Measurements from ENCODE around the gene TMEM218.

Gene TMEM218

GRCh38 chr11:125085301-125086081 is 25.9 kb downstream of the TMEM218 start:
- Histone ChIP-seq H3K36me3 (no peaks in the 10 kb centered on the region), H3K4me3 (ENCODE audit: low read depth, low read length) (no peak overlapping the region), H3K4me1 (no peaks in the 10 kb centered on the region), H3K27me3 (no peaks in the 10 kb centered on the region), H3K9me3 (no peaks in the 10 kb centered on the region)
- TF ChIP-seq, protein P1, sequence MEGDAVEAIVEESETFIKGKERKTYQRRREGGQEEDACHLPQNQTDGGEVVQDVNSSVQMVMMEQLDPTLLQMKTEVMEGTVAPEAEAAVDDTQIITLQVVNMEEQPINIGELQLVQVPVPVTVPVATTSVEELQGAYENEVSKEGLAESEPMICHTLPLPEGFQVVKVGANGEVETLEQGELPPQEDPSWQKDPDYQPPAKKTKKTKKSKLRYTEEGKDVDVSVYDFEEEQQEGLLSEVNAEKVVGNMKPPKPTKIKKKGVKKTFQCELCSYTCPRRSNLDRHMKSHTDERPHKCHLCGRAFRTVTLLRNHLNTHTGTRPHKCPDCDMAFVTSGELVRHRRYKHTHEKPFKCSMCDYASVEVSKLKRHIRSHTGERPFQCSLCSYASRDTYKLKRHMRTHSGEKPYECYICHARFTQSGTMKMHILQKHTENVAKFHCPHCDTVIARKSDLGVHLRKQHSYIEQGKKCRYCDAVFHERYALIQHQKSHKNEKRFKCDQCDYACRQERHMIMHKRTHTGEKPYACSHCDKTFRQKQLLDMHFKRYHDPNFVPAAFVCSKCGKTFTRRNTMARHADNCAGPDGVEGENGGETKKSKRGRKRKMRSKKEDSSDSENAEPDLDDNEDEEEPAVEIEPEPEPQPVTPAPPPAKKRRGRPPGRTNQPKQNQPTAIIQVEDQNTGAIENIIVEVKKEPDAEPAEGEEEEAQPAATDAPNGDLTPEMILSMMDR (IDR thresholded peaks at IDR 0.05; ENCODE audit: low read depth, low read length): no peak
- no peak for DNase-seq

GRCh38 chr11:125084761-125085231 is 26.6 kb downstream of the TMEM218 start:
- no peaks in the 10 kb centered on the region for H3K36me3 ChIP-seq
- no peaks in the 10 kb centered on the region for H3K27me3 ChIP-seq
- no peaks in the 10 kb centered on the region for H3K9me3 ChIP-seq
- no peak overlapping the region for H3K4me3 ChIP-seq (ENCODE audit: low read depth, low read length)
- no peaks in the 10 kb centered on the region for H3K4me1 ChIP-seq
- no peak for DNase-seq
- TF ChIP-seq, protein P1 (IDR thresholded peaks at IDR 0.05; ENCODE audit: low read depth, low read length): no peak

DNA sequence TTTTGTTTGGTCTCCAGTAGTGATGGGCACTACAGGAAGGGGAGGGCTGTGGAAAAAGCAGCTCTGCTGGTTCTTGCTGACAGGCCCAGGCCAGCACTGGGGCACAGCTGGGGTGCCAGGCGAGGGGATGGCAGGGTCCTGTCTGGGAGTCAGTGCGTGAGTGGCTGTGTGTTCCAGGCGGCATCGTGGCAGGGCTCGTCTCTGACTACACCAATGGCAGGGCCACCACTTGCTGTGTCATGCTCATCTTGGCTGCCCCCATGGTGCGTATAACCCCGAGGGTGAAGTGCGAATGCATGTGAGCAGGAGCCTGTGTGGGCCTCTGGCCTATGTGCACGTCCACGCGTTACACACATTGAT is 27.4 kb downstream of the TMEM218 start:
- TF ChIP-seq, protein P1 (IDR thresholded peaks at IDR 0.05; ENCODE audit: low read depth, low read length): no peak
- no peaks in the 10 kb centered on the region for H3K4me1 ChIP-seq

GRCh38 chr11:125083312-125084056 is 27.9 kb downstream of the TMEM218 start:
- no peak for DNase-seq
- Histone ChIP-seq H3K9me3 (no peaks in the 10 kb centered on the region), H3K36me3 (no peaks in the 10 kb centered on the region), H3K4me3 (ENCODE audit: low read depth, low read length) (no peak overlapping the region), H3K27me3 (no peaks in the 10 kb centered on the region), H3K4me1 (no peaks in the 10 kb centered on the region)
- TF ChIP-seq, protein P1 (IDR thresholded peaks at IDR 0.05; ENCODE audit: low read depth, low read length): no peak

More for the DNA sequence above, 27.4 kb downstream of the TMEM218 start:
- Histone ChIP-seq H3K36me3 (no peaks in the 10 kb centered on the region), H3K4me3 (ENCODE audit: low read depth, low read length) (no peak overlapping the region), H3K27me3 (no peaks in the 10 kb centered on the region), H3K9me3 (no peaks in the 10 kb centered on the region)
- DNase-seq: no peak

DNA sequence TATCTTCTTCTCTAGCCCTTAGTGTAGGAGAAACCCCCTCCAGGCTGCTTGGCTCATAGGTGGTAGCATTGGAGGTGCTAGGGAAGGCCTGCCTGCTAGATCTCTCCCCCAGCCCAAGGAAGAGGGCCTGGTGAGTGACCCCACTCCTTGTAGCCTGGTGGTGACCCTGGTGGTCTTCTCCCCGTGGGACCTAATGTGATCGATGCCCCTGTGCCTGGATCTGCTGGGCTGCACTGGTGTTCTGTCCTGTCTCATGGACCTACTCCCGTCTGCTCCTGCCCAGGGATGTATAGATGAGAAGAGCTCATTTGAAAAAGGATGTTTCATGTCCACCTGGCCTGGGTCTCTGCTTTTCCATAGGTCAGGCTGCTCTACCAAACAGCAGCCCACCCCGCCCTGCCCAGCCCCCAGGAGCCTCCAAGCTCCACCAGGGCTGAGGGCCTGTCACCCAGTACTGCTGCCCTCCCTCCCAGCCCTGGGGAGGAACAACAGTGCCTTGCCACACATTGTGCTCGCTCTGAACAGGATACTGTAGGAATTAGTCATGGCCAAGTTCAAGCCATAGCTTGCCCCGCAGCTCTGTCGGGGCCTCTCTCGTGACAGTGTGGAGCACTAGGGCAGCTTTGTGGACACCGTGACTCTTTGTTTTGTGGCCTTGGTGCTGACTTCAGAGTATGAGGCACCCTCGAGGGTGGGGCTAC is 28.7 kb downstream of the TMEM218 start:
- H3K4me1 ChIP-seq: no peaks in the 10 kb centered on the region
- no peaks in the 10 kb centered on the region for H3K36me3 ChIP-seq
- DNase-seq: no peak
- no peak overlapping the region for H3K4me3 ChIP-seq (ENCODE audit: low read depth, low read length)
- no peaks in the 10 kb centered on the region for H3K27me3 ChIP-seq
- H3K9me3 ChIP-seq: no peaks in the 10 kb centered on the region
- TF ChIP-seq, protein P1 (IDR thresholded peaks at IDR 0.05; ENCODE audit: low read depth, low read length): no peak
